Neural cell (in vitro differentiated cells): ENCODE results near the gene SLC22A31. TPM values are rescaled to one million over a fixed set of nuclear protein-coding genes. Genes with fewer than 3 reads are reported as not detected.

ENCODE experiments used
- H2AFZ ChIP-seq: fragments of 200-600, 300-800 bp; sonication (generic), shearing (Covaris generic); 2 replicates; pipeline ENCODE4 v1.6.0; 2014; ENCODE audit warnings: low read depth, mild to moderate bottlenecking, antibody characterized with exemption, low read length, moderate library complexity
- H3F3A ChIP-seq: fragments of 200-600 bp; shearing (Covaris generic); 2 replicates; pipeline ENCODE4 v1.6.1; 2016; ENCODE audit warnings: mild to moderate bottlenecking, moderate library complexity, mixed read lengths, antibody characterized with exemption, low read length; ENCODE audit not compliant: insufficient read depth, poor library complexity, severe bottlenecking
- H3K27ac ChIP-seq: fragments of 200-600, 300-800 bp; sonication (generic), shearing (Covaris generic); 2 replicates; pipeline ENCODE4 v1.5.1; 2014; ENCODE audit warnings: mild to moderate bottlenecking, low read length, moderate library complexity
- H3K27me3 ChIP-seq: fragments of 300-800, 200-600 bp; sonication (generic), shearing (Covaris generic); 2 replicates; pipeline ENCODE4 v1.6.0; 2014; ENCODE audit warnings: mild to moderate bottlenecking, low read depth, low read length, moderate library complexity; ENCODE audit not compliant: insufficient read depth
- H3K36me3 ChIP-seq: fragments of 300-800, 200-600 bp; sonication (generic), shearing (Covaris generic); 2 replicates; pipeline ENCODE4 v1.5.1; 2014; ENCODE audit warnings: mild to moderate bottlenecking, antibody characterized with exemption, low read length, moderate library complexity; ENCODE audit not compliant: insufficient read depth
- H3K4me2 ChIP-seq: fragments of 300-800, 200-600 bp; sonication (generic), shearing (Covaris generic); 2 replicates; pipeline ENCODE4 v1.6.0; 2014; ENCODE audit warnings: mild to moderate bottlenecking, low read length
- H3K4me3 ChIP-seq: fragments of 300-800, 200-600 bp; sonication (generic), shearing (Covaris generic); 2 replicates; pipeline ENCODE4 v1.5.1; 2014; ENCODE audit warnings: mild to moderate bottlenecking, low read length, moderate library complexity
- H3K79me2 ChIP-seq: fragments of 200-600 bp; shearing (Covaris generic); replicated peaks from 2 replicates; pipeline ENCODE4 v1.6.0; 2014; ENCODE audit warnings: mild to moderate bottlenecking, low read length, moderate library complexity; ENCODE audit not compliant: insufficient read depth
- H3K9ac ChIP-seq: fragments of 300-800, 200-600 bp; sonication (generic), shearing (Covaris generic); 2 replicates; pipeline ENCODE4 v1.6.1; 2016; ENCODE audit warnings: mild to moderate bottlenecking, low read length, mixed read lengths
- H3K9me2 ChIP-seq: fragments of 200-600 bp; shearing (Covaris generic); 2 replicates; pipeline ENCODE4 v1.6.1; 2016; ENCODE audit warnings: mild to moderate bottlenecking, low read length, mixed read lengths; ENCODE audit not compliant: insufficient read depth
- H3K9me3 ChIP-seq: fragments of 200-600, 300-800 bp; sonication (generic), shearing (Covaris generic); 2 replicates; pipeline ENCODE4 v1.6.1; 2016; ENCODE audit warnings: mild to moderate bottlenecking, mixed run types, low read length, moderate library complexity, mixed read lengths
- H4K20me1 ChIP-seq: fragments of 200-600 bp; shearing (Covaris generic); 2 replicates; pipeline ENCODE4 v1.6.1; 2016; ENCODE audit warnings: mild to moderate bottlenecking, mixed run types; ENCODE audit not compliant: insufficient read depth
- EP300 ChIP-seq: fragments of 450-650 bp; conservative IDR thresholded peaks from 2 replicates; pipeline ENCODE4 v1.6.1; 2014; ENCODE audit warnings: antibody characterized with exemption, mild to moderate bottlenecking, moderate library complexity; ENCODE audit not compliant: poor library complexity, severe bottlenecking
- EZH2 ChIP-seq: fragments of 200-600, 300-800 bp; shearing (Covaris generic), sonication (generic); IDR thresholded peaks from 2 replicates; pipeline ENCODE4 v1.6.1; 2014; ENCODE audit warnings: antibody characterized with exemption, low read length, borderline replicate concordance, mild to moderate bottlenecking; ENCODE audit not compliant: insufficient read depth, poor library complexity, severe bottlenecking
- MXI1 ChIP-seq: fragments of 450-650 bp; conservative IDR thresholded peaks from 2 replicates; pipeline ENCODE4 v1.6.1; 2014; ENCODE audit warnings: antibody characterized with exemption, mild to moderate bottlenecking; ENCODE audit not compliant: poor library complexity, severe bottlenecking
- POLR2AphosphoS5 ChIP-seq: IDR thresholded peaks from 2 replicates; pipeline ENCODE4 v1.6.1; 2012
- RAD21 ChIP-seq: fragments of 450-650 bp; conservative IDR thresholded peaks from 2 replicates; pipeline ENCODE4 v1.6.1; 2014; ENCODE audit warnings: antibody characterized with exemption, mild to moderate bottlenecking, moderate library complexity
- SMC3 ChIP-seq: fragments of 450-650 bp; conservative IDR thresholded peaks from 2 replicates; pipeline ENCODE4 v1.6.1; 2014; ENCODE audit warnings: antibody characterized with exemption, mild to moderate bottlenecking, moderate library complexity; ENCODE audit not compliant: poor library complexity
- TAF1 ChIP-seq: IDR thresholded peaks from 2 replicates; pipeline ENCODE4 v1.6.1; 2012; ENCODE audit warnings: low read depth
- polyA plus RNA-seq: library from polyadenylated mRNA; depleted of rRNA; stranded (reverse); fragments of >200 nt; gene quantifications from 2 replicates; pipeline ENCODE4 v1.2.3, GENCODE V29; 2014
- TF ChIP-seq, protein P1 (sequence below): fragments of 450-650 bp; IDR thresholded peaks from 2 replicates; pipeline ENCODE4 v1.5.1; 2014; ENCODE audit warnings: antibody characterized with exemption, mild to moderate bottlenecking, moderate library complexity; ENCODE audit not compliant: poor library complexity, severe bottlenecking
- TF ChIP-seq, protein P2 (sequence below): IDR thresholded peaks from 2 replicates; pipeline ENCODE4 v1.6.1; 2012; ENCODE audit warnings: borderline replicate concordance

Gene SLC22A31
- polyA plus RNA-seq, 1 donor from 2014 or later, result not detected

DNA sequence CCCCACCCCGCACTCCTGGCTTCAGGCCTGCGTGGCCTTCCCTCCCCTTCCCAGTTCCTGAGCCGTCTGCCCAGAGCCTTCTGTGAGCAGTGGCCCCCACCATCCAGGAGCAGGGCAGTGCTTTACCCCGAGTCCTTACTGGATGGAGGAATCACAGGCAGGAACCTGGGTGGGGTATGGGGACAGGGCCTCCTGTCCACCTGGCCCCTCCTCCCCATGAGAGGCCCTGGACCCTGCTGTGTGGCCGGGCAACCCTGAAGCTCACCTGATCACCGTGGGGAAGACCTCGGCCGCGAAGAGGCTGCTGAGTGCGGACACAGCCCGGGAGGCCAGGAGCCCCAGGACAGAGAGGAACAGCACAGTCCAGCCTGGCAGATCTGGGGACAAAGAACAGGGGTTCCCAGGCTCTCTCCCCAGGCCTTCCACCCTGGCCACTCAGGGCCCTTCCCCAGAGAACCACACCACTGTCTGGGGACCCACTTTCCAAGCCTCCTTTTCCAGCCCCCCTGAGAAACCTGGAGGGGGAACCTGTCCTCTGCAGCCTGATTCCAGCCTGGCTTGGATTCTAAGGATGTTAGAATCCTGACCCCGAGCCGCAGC is 3.2 kb downstream of the SLC22A31 start:
- Histone ChIP-seq H3K79me2 (no peaks in the 10 kb centered on the region), H3K4me2 (no peak overlapping the region), H3K9me3 (no peaks in the 10 kb centered on the region), H3K36me3 (no peaks in the 10 kb centered on the region), H3F3A (no peaks in the 10 kb centered on the region), H3K9ac (no peak overlapping the region), H4K20me1 (no peaks in the 10 kb centered on the region), H3K27ac (no peak overlapping the region), H3K9me2 (no peaks in the 10 kb centered on the region), H3K4me3 (no peak overlapping the region), H3K27me3 (peaks cover 28% of the 10 kb centered on the region), H2AFZ (no peak overlapping the region)
- TF ChIP-seq POLR2AphosphoS5, result no peak
- no peak for TF ChIP-seq TAF1
- no peak for TF ChIP-seq MXI1
- TF ChIP-seq, protein P1, sequence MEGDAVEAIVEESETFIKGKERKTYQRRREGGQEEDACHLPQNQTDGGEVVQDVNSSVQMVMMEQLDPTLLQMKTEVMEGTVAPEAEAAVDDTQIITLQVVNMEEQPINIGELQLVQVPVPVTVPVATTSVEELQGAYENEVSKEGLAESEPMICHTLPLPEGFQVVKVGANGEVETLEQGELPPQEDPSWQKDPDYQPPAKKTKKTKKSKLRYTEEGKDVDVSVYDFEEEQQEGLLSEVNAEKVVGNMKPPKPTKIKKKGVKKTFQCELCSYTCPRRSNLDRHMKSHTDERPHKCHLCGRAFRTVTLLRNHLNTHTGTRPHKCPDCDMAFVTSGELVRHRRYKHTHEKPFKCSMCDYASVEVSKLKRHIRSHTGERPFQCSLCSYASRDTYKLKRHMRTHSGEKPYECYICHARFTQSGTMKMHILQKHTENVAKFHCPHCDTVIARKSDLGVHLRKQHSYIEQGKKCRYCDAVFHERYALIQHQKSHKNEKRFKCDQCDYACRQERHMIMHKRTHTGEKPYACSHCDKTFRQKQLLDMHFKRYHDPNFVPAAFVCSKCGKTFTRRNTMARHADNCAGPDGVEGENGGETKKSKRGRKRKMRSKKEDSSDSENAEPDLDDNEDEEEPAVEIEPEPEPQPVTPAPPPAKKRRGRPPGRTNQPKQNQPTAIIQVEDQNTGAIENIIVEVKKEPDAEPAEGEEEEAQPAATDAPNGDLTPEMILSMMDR, result no peak
- TF ChIP-seq EZH2, result no peak
- TF ChIP-seq, protein P2, sequence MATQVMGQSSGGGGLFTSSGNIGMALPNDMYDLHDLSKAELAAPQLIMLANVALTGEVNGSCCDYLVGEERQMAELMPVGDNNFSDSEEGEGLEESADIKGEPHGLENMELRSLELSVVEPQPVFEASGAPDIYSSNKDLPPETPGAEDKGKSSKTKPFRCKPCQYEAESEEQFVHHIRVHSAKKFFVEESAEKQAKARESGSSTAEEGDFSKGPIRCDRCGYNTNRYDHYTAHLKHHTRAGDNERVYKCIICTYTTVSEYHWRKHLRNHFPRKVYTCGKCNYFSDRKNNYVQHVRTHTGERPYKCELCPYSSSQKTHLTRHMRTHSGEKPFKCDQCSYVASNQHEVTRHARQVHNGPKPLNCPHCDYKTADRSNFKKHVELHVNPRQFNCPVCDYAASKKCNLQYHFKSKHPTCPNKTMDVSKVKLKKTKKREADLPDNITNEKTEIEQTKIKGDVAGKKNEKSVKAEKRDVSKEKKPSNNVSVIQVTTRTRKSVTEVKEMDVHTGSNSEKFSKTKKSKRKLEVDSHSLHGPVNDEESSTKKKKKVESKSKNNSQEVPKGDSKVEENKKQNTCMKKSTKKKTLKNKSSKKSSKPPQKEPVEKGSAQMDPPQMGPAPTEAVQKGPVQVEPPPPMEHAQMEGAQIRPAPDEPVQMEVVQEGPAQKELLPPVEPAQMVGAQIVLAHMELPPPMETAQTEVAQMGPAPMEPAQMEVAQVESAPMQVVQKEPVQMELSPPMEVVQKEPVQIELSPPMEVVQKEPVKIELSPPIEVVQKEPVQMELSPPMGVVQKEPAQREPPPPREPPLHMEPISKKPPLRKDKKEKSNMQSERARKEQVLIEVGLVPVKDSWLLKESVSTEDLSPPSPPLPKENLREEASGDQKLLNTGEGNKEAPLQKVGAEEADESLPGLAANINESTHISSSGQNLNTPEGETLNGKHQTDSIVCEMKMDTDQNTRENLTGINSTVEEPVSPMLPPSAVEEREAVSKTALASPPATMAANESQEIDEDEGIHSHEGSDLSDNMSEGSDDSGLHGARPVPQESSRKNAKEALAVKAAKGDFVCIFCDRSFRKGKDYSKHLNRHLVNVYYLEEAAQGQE, result no peak
- TF ChIP-seq EP300, result no peak
- no peak for TF ChIP-seq SMC3
- no peak for TF ChIP-seq RAD21

DNA sequence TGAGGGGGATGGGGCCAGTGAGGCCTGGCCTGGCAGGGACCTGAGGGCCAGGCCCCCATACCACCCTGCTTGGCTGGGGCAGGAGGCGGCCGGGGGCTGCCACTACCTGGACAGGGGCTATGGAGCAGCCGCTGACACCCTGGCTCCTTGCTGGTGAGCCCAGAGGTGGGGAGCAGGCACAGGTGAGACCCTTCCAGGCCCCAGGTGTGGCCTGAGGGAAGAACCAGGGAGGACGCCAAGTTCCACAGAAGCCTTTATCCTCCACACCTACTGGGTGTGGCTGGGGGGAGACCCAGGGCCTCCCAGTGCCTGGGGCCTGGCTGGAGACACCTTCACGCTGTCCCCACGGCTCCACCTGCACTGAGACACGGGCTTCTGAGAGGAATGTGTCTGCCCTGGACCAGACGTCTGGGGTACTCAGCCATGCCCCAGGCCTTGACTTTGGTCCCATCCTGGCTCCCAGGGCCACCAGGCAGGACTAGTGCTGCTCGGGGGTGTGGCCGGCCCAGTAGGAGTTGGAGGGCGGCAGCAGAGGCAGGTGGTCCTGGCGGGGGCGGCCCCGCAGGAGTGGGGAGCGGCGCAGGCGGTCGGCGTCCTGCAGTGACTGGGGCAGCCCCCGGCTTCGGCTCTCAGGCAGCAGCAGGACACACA is 4.7 kb downstream of the SLC22A31 start:
- Histone ChIP-seq H3K27me3 (peaks cover 30% of the 10 kb centered on the region), H3K27ac (no peak overlapping the region), H3K9ac (no peak overlapping the region), H3K4me2 (no peak overlapping the region), H3F3A (no peaks in the 10 kb centered on the region), H2AFZ (no peak overlapping the region), H4K20me1 (no peaks in the 10 kb centered on the region), H3K9me3 (no peaks in the 10 kb centered on the region), H3K36me3 (no peaks in the 10 kb centered on the region), H3K4me3 (no peak overlapping the region), H3K9me2 (no peaks in the 10 kb centered on the region), H3K79me2 (no peaks in the 10 kb centered on the region)
- TF ChIP-seq RAD21 (no peak), EP300 (no peak), MXI1 (no peak), POLR2AphosphoS5 (no peak), EZH2 (no peak), TAF1 (no peak), SMC3 (no peak)
- TF ChIP-seq, protein P1, result no peak
- TF ChIP-seq, protein P2, result no peak
